HG03457 (cell line): ENCODE data around the gene GPR137.

Experiments
- ATAC-seq: cut with Tn5 transposase; IDR thresholded peaks from one replicate; pipeline ENCODE4 v1.9.1; 2021; ENCODE audit warnings: moderate number of reproducible peaks; ENCODE audit not compliant: unreplicated experiment

Gene GPR137

DNA sequence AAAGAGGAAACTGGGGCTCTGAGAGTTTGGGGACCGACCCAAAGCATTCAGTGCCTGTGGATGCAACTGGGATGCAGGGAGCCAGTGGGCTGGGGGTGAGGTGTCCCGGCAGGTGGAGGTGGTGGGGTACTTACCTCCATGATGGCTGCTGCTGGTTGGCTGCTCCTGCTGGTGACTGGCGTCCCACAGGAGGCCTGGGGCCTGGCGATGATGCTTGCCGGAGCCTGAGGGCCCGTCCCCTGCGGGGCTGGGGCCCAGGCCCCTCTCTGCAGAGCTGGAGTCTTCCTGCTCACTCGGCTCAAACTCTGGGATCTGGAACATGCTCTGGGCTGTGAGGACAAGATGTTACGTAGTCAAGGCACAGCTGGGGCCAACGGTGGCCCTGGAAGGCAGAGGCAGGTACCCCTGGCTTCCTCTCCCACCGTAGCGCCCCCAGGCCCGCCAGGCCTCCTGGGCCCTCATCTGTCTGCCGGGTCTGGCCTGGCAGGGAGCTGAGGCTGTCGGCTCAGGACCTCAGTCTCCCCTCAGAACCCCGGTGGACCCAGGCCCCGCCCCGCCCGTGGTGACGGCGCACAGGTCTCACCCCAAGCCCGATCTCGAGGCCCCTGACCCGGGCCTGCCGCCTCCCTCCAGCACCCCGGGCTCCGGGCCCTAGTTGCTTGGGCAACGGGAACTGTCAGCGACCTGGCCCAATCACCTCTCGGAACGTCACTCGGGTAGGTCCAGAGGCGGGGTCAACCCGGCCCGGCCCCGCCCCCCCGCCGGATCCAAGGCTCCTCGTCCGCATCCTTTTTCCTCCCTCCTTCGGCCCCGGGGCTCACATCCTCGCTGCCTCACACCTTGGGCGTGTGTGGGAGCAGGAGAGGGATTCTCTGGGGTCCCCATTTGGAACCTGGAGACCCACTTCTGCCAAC, 1.3 kb upstream of the GPR137 start, which contains the start of gene BAD:
TSS of gene BAD (minus strand) at position 618 of the 914 bp plus-strand sequence. CDS start at position 321, 297 bp downstream.
- ATAC-seq, result peak; percentile 53

DNA sequence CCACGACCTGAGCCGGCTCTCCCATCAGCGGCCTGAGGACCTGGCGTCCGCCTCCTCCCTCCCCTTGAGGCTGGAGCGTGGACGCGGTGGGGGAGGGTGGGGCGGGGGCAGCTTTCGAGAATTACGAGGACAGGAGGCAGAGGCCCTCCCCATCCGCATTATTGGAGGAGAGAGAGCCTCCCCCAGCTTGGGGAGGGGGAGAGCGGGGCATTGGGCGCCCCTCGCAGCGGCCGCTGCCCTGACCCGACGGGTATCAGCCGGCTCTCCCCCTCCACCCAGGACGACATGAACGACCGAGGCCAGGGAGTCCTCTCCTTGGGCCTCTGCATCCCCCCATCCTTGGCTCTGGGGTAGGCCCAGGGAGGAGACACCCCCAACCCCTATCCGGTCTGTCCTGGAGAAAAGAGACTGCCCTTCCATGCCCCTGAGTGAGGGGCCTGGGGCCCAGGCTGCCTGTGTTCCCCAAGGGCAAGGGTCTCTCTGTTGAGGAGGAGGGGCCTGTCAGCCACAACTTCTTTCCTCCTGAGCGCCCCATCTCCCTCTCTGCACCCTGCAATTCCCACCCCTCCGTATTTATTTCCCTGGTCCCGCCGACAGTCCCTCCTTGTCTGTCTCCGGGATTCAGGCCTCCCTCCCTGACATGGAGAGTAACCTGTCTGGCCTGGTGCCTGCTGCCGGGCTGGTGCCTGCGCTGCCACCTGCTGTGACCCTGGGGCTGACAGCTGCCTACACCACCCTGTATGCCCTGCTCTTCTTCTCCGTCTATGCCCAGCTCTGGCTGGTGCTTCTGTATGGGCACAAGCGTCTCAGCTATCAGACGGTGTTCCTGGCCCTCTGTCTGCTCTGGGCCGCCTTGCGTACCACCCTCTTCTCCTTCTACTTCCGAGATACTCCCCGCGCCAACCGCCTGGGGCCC, 495 bp downstream of the GPR137 start:
- ATAC-seq, result no peak

DNA sequence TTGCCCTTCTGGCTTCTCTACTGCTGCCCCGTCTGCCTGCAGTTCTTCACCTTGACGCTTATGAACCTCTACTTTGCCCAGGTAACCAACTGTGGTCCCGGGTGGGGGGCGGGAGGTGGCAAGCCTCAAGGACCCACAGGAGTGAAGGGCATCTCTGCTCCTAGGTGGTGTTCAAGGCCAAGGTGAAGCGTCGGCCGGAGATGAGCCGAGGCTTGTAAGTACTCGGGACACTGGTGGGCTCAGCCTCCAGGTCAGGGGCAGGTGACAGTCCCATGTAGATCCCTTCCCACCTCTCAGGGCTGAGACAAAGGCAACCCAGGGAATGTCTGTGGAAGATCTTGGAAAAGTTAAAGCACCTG, 1.1 kb downstream of the GPR137 start:
- ATAC-seq, result no peak

DNA sequence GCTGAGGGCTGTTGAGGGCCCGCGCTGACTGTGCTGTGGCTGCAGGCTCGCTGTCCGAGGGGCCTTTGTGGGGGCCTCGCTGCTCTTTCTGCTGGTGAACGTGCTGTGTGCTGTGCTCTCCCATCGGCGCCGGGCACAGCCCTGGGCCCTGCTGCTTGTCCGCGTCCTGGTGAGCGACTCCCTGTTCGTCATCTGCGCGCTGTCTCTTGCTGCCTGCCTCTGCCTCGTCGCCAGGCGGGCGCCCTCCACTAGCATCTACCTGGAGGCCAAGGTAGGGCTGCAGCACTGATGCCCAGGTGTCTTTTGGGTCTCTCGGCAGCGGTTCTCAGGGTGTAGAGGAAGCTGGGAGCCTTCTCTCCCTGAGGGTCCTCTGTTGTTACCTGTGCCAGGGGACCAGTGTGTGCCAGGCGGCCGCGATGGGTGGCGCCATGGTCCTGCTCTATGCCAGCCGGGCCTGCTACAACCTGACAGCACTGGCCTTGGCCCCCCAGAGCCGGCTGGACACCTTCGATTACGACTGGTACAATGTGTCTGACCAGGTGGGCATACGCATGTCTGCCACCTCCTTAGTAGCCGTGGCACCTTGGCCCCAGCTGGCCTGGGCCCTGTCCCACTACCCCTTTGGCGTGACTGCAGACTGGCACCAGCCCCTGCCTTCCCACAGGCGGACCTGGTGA, 2.2 kb downstream of the GPR137 start:
- ATAC-seq, result no peak

DNA sequence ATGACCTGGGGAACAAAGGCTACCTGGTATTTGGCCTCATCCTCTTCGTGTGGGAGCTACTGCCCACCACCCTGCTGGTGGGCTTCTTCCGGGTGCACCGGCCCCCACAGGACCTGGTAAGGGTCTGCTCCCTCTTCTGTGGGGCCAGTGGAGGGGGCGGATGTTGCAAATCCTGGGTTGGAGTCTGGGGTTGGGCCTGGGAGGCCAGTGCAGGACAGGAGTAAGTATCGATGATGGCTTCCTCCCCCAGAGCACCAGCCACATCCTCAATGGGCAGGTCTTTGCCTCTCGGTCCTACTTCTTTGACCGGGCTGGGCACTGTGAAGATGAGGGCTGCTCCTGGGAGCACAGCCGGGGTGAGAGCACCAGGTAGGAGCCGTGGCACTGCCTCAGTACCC, 2.7 kb downstream of the GPR137 start:
- no peak for ATAC-seq

DNA sequence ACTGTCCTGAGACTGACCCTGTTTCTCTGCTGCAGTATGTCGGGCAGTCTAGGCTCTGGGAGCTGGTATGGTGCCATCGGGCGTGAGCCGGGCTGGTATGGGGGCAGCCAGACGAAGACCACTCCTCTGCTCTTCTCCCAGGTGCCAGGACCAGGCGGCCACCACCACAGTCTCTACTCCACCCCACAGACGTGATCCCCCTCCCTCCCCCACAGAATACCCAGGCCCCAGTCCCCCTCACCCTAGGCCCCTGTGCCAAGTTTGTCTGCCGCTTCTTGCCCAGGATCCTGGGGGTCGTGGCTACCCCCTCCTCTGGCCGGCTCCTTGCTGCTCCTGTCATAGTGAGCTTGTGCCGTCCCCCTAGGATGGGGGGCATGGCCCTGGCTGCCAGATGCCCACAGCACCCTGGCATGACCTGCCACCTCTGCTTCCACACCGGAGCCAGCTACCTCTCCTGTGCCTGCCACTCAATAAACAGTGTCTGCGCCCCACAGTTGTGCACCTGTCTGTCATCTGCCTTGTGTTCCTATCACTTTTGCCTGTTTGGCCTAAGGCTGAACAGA, 3.4 kb downstream of the GPR137 start:
- ATAC-seq, result no peak

DNA sequence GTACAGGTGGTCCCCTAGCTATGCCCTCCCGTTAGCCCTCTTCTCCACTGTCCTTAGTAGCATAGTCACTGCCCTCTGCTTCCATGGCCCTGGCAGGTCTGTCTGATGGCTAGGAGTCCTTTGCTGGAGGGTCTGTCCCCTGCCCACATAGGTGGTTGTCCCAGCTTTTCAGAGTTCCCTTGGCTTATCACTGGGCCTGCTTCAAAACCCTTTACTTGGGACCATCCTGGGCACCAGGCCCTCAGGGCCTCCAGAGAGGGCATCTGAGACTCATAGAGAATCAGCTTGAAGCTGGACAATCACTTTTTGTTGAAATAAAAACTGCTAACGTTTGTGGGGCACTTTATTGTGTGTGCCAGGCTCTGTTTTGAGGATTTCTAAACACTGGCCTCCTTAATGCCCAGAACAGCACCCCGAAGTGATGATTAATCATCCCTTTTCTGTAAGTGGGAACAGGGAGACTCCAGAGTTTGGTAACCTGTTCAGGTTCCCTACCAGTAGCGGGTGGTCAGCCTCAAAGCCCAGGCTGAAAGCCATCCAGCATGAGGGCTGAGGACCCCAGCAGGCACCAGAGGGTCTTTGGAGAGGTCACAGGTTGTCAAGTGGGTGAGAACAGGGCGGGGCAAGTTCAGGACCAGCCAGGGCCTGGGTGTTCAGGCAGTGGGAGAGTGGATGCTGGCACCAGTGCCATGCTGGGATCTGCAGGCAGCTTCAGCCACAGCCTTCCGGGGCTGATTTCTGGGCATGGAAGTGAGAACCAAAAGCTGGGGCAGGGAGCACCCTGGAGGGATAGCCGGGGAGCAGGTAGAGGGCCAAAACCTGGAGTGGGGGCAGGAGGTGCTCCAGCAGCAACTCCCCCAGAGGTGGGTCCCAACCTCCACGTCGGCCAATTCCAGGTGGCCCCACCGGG, 5.0 kb downstream of the GPR137 start:
- ATAC-seq, result no peak

DNA sequence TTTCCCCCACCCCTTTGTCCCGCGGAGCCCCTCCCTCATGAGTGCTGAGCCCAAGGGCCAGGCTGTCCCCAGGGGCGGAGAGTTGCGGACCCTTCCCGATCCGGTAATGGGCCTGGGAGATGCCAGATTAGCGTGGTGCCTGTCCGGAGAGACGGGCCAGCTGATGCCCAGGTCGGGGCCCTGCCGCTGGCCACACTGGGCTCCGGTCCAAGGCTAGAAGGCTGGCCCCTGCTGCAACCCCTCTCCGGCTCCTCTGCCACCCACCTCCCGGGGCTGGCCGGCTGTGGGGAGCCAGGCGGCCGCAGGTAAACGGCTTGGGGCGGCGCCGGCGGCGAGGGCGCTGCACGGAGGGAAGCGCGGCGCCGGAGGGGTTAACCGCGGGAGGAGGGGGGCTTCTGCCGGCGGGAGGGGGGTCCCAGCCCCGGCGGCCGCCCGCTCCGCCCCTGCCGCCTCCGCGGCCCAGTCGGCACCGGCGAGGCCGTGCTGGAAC, 5.7 kb downstream of the GPR137 start, which contains the start of gene KCNK4:
TSS of gene KCNK4 (plus strand) at position 41 of the 490 bp plus-strand sequence. CDS start 1,717 bp downstream, outside the sequence.
- no peak for ATAC-seq

DNA sequence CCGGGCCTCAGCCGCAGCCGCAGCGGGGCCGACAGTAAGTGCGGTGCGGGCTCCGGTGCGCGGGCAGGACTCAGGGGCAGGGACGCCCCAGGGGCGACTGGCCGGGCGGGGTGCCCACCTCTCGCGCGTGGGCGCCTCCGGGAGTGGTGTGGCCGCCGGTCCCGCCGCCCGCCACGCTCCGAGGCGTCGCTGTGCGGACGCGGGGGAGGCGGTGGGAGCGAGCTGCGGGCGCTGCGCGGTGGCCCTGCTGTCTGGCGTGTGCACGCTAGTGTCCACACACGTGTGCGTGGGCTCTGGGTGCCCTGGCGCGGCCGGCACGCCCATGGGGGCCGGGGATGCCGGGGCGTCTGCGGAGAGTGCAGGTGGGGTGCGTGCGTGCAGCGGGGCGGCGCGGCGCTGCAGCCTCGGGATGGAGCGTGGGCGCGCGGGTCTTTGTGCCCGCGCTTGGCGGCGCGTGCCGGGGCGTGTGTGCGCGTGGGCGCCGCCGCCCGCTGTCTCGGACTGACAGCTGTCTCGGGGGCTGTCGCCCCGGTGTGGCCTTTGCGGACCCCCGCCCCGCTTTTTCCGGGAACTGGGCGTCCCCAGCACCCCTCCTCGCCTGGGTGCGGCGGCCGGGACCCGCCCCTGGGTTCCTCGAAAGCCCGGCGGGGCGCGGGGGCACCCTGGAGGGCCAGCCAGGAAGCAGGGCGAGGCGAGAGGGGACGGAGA, 6.3 kb downstream of the GPR137 start:
- ATAC-seq, result no peak

DNA sequence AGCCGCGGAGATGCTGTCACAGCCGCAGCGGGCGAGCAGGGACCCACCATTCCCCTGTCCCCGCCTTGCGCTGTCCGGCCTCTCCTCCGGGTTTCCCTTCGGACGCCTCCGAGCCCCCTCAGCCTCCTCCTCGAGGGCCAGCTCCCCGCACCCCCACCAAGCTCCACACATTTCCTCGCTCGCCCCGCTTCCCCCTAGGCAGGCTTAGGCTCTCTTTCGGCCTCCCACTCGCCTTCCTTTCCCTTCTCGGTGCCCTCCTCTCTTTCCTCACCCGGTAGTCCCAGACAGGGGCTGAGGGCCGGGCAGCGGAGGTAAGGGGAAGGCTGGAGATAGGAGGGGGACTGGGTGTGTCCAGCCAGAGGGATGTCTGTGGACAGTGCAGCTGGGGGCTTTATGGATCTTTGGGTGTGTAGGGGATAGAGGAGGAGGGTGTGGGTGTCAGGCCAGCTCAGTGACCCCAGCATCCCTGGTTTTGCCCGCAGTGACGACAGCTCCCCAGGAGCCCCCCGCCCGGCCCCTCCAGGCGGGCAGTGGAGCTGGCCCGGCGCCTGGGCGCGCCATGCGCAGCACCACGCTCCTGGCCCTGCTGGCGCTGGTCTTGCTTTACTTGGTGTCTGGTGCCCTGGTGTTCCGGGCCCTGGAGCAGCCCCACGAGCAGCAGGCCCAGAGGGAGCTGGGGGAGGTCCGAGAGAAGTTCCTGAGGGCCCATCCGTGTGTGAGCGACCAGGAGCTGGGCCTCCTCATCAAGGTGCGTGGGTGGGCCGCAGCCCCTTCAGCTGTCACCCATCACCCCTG, 7.0 kb downstream of the GPR137 start:
- ATAC-seq, result no peak

DNA sequence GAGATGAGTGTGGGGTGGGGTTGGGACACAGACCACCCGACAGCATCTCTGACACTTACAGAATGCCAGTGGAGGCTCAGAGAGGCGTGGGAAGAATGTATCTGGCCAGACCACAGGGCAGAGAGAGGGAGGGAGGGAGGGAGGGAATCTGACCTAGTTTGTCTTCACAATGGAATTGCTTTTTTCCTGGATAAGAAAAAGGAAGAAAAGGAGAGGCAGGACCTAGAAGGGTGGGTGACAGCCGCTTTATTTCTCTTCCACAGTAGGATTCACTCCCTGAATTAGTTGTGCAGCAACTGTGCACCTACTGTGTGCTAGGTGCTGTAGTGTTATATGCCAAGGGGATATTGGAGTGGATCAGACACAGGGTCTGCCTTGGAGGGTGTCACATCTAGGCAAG, 9.1 kb downstream of the GPR137 start:
- ATAC-seq, result no peak

DNA sequence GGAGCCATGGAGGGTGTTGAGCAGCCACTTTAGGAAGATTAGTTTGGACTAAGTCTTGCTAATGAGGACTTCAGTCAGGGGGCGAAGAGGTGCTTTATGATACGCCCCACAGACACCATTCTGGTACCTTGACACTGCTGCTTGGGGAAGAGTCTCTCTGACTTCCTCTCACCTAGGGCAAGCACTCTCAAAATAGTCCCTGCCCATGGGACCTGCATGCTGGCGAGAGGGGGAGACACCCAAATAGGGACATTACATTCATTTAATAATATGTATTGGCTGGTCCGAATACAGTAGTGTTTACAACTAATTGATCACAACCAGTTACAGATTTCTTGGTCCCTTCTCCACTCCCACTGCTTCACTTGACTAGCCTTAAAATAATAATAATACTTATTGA, 10.1 kb downstream of the GPR137 start:
- no peak for ATAC-seq

DNA sequence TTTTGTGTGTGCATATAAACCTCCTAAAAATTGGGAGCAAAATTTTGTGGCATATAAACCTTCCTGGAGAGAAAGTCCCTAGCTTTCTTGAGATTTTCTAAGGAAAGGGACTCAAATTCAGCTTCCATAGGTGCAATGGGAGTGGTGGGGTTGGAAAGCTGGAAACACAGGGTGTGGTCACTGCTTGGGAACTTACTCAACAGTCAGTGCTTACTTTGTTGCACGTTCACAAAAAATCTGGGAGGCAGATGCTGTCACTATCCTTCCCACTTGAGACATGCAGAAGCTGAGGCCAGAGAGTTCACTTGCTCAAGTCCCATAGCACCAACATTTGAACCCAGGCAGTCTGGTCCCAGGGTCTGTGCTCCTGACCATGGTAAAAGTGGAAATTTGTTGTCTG, 10.6 kb downstream of the GPR137 start:
- ATAC-seq, result no peak

DNA sequence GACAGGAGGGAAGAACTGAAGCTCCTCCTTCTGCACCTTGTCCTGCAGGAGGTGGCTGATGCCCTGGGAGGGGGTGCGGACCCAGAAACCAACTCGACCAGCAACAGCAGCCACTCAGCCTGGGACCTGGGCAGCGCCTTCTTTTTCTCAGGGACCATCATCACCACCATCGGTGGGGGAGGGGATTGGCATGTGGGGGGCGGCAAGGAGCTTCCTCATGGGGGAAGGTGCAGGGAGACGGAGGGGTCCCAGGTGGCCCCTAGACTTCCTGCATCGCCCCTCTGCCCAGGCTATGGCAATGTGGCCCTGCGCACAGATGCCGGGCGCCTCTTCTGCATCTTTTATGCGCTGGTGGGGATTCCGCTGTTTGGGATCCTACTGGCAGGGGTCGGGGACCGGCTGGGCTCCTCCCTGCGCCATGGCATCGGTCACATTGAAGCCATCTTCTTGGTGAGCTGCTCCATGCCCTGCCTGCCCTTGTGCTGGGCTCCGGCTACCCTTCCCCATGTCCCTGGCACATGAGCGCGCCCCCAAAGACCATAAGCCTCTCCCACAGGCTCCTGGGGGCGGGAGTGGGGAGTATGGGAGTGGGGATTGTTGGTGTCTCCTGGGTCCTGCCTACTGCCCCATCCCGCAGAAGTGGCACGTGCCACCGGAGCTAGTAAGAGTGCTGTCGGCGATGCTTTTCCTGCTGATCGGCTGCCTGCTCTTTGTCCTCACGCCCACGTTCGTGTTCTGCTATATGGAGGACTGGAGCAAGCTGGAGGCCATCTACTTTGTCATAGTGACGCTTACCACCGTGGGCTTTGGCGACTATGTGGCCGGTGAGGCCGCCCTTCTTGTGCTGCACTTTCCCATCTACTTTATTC, 11.4 kb downstream of the GPR137 start:
- no peak for ATAC-seq

DNA sequence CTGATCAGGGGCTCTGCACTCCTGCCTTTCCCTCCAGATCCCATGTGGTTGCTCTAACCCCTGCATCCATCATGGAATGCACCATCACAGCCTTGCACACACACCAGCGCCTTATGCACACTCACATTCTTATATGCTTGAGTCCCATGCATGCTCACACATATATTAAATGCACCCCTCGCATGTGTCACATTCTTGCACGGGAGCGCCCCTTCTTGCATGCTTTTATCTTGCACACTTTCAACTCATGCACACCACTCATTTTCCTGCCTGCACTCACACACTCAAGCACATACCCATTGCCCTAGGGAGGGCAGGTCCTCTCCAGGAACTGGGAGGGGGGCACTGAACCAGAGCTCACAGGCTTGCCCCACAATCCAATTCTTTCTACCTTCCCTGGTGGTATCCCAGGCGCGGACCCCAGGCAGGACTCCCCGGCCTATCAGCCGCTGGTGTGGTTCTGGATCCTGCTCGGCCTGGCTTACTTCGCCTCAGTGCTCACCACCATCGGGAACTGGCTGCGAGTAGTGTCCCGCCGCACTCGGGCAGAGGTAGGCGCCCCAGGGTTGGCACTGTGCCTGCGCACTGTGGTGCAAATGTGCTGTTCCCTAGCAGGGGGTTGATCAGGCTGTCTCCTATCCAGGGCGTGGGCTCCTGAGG, 12.2 kb downstream of the GPR137 start:
- ATAC-seq, result no peak

DNA sequence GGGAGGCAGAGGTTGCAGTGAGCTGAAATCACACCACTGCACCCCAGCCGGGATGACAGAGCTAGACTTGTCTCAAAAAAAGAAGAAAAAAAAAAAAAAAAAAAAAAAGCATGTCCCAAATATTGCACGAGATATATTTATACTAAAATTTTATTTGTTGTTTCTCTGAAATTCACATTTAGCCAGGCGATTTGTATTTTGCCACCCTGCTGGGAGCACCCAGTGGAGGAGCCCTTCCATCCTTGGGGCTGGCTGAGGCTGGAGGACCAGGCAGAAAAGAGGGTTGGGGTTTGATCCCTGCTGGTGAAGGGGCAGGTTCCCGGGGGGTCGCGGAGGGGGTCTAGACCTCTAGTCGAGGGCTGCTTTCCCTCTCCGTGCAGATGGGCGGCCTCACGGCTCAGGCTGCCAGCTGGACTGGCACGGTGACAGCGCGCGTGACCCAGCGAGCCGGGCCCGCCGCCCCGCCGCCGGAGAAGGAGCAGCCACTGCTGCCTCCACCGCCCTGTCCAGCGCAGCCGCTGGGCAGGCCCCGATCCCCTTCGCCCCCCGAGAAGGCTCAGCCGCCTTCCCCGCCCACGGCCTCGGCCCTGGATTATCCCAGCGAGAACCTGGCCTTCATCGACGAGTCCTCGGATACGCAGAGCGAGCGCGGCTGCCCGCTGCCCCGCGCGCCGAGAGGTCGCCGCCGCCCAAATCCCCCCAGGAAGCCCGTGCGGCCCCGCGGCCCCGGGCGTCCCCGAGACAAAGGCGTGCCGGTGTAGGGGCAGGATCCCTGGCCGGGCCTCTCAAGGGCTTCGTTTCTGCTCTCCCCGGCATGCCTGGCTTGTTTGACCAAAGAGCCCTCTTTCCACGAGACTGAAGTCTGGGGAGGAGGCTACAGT, 13.6 kb downstream of the GPR137 start:
- no peak for ATAC-seq
